Epithelial cell of umbilical artery (primary cell): ENCODE measurements around the gene BMP3. TPM values are rescaled to one million over a fixed set of nuclear protein-coding genes. Genes with fewer than 3 reads are reported as not detected.

ENCODE experiments used
- total RNA-seq: library from RNA; depleted of rRNA; stranded (reverse); fragments of >200 nt; gene quantifications from 2 replicates; pipeline ENCODE4 v1.2.3, GENCODE V29; 2014

The BMP3 gene
- not detected in 2 replicates for total RNA-seq

DNA sequence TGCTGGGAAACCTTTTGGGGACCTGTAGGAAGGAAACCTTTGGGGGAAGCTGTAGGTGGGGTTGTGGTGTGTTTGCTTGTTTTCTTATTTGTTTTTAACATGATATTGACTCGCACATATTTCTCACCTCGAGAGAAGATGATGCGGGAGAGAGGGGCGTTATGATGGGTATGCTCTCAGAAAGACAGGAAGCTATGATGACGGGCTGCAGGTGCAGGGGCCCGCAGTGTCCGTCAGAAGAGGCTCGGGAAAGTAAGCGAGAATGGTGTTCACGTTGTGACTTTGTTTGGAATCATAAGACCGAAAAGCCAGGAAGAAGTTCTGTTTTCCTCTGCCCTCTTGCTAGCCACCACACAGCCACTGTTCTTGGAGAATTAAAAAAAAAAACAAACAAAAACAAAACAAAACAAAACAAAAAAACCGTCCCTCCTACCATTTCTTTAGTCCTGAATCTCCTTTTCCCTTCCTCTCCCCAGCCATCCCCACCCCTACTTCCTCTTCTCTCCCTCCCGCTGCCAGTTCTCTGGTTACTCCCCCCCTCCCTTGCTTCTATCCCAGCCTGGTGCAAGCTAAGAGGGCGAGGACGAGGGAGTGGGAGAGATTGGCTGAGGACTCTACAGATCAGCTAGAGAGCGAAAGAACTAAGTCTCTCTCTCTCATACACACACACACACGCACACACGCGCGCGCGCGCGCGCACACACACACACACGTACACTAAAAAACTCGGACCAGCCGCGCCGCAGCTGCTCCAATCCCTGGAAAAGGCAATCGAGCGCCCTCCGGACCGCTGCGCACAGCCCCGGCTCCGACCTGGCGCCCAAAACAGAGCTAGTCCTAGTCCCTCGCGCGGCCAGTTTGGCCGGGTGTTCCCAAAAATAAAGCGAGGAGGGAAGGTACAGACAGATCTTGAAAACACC lies at the start of gene BMP3:
Gene BMP3 (plus strand): TSS at position 648 of the 920 bp plus-strand sequence. CDS start 577 bp downstream, outside the sequence.

Other genes starting within 250 kb of the BMP3 start
- under 0.01 TPM in 2 replicates for gene PRKG2, start 184.5 kb downstream of the BMP3 start, total RNA-seq